HuH-7.5 (cell line): Measurements from ENCODE around the gene ATP6V0A1.
"Not testable (repeated sequence)": the region's sequence is repeated elsewhere in the genome, so short reads cannot be mapped to it uniquely, and the experiment has no call there.

Experiments used
- DNase-seq: peaks from one replicate; pipeline ENCODE4 v3.0.0; 2011; ENCODE audit warnings: low spot score

ATP6V0A1 gene

DNA sequence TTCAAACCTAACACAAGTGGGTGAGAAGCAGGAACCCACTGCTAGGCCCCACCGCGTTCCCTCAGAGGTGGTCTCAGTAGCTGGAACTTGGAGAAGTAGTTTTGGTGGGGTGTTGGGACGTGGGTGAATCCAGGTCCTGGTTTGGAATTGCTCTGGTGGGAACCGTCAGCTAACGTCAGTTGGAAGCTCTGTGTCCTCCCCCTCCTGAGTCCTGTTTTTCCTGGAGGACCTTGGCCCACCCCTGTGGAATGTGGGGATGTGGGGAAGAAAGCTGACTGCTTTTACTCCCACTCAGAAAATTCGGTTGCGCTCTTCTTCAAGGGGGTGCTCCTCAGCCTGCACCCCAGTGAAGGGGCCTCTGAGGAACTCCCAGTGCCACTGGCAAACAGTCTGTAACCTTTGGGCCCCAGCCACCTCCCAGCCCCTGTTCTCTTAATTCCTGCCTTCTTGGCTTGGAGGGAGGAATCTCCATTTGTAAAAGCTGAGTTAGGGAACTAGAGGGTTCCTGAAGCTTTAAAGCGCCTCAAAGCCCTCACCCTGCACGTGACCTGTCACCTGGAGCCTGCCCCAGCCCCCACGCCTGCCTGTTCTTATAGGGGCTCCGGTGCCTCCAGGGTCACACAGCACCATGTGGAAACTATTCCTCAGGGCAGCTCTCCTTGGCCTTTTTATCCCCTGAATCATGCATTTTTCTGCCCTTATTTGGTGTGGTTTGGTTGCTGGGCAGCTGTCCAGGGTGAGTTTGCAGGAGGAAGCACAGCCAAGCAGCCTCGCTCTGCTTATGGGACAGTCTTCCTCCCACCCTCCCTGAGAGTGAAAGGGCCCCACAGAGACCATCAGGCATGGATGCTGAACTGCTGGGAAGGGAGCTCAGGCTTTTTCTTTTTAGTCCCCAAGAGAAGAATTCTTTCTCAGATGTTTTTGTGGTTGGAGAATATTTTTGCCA lies 61.1 kb downstream of the ATP6V0A1 start:
- DNase-seq, result no peak

- DNase-seq, result no peak
These were observed 61.9 kb downstream of the ATP6V0A1 start for GRCh38 chr17:42520540-42520951.

GRCh38 chr17:42521036-42521435 lies 62.4 kb downstream of the ATP6V0A1 start:
- no peak for DNase-seq

DNA sequence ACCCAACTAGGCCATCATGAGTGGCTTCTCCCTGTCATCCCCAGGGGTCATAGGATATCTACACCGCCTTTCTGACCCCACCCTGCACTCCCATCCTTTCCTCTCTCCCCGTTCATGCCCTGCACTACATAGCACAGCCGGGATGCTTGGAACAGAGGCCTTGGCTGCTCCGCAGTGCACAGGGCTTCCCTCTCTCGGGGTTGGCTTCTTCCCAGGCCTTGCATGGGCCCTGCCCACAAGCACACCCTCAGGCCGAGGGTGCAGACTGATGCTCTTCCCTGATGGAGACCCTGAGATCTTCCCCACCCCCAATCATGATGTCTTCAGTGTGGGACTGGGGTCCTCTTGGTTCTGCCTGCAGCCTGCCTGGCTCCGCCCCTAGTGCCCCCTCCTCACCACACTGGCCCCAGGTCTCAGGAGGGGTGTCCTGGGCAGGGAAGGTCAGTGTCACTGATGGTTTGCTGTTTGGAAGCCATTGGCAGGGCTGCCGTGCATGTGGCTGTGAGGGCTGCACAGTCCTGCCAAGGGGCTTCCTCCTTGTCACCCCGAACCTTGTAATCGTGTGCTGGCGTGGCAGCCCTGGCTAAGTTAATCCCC lies 63.1 kb downstream of the ATP6V0A1 start:
- DNase-seq, result no peak

- no peak for DNase-seq
These were observed 63.6 kb downstream of the ATP6V0A1 start for GRCh38 chr17:42522263-42522790.

GRCh38 chr17:42522798-42523278 lies 64.2 kb downstream of the ATP6V0A1 start:
- no peak for DNase-seq

DNA sequence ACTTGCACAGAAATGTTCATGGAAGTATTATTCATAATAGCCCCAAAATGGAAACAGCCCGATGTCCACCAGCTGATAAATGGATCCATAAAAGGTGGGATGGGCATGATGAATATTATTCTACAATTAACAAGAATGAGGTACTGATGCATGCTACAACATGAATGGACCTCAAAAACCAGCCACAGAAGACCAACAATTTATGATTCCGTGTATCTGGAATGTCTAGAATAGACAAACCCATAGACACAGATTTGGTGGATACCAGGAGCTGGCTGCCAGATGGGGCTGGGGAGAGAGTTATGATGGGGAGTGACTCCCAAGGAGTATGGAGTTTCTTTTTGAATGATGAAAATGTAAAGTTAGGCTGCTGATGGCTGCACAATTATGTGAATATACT lies 66.5 kb downstream of the ATP6V0A1 start:
- DNase-seq, result no peak

DNA sequence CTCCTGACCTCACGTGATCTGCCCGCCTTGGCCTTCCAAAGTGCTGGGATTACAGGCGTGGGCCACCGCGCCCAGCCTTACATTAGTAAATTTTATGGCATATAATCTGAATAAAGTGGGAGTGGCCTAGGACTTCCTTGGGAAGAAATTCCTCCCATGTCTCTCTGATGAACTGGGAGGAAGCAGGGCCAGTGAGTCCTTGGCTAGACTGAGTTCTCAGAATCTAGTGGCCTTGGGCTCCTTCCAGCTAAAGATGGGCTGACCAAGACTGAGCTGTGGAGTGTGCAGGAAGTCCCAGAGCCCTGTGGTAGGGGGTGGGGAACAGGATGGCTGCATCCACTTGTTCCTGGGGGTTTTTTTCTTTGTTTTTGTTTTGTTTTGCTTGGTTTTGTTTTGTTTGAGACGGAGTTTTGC lies 67.4 kb downstream of the ATP6V0A1 start:
- no peak for DNase-seq

GRCh38 chr17:42527932-42528331 lies 69.3 kb downstream of the ATP6V0A1 start:
- no peak for DNase-seq

DNA sequence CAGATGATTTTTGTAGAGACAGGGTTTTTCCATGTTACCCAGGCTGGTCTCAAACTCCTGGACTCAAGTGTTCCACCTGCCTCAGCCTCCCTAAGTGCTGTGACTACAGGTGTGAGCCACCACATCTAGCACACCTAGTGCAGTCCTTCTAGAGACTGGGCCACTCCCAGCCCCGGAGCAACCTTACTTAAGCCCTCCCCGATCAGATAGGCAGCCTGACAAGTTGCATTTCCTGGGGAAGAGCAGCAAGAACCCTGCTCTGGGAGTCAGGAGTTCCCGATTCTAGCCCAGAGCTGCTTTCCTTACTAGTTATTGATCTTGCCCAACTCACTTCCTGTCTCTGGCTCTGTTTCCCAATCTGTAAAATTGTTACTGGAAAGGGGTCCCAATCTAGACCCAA lies 70.4 kb downstream of the ATP6V0A1 start:
- DNase-seq, result no peak

DNA sequence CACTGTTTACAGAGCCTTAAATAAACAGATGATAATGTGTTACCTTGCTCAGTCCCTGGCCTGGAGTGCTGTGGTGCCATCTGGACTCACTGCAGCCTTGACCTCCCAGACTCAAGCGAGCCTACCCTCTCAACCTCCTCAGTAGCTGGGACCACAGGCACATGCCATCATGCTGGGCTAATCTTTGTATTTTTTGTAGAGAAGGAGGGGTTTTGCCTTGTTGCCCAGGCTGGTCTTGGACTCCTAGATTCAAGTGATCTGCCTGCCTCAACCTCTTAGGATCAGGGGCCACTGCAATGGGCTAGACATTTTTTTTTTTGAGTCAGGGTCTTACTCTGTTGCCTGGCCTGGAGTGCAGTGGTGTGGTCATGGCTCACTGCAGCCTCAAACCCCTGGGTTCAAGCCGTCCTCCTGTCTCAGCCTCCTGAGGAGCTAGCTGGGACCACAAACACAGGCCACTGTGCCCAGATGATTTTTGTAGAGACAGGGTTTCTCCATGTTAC lies 72.3 kb downstream of the ATP6V0A1 start:
- DNase-seq, result no peak

DNA sequence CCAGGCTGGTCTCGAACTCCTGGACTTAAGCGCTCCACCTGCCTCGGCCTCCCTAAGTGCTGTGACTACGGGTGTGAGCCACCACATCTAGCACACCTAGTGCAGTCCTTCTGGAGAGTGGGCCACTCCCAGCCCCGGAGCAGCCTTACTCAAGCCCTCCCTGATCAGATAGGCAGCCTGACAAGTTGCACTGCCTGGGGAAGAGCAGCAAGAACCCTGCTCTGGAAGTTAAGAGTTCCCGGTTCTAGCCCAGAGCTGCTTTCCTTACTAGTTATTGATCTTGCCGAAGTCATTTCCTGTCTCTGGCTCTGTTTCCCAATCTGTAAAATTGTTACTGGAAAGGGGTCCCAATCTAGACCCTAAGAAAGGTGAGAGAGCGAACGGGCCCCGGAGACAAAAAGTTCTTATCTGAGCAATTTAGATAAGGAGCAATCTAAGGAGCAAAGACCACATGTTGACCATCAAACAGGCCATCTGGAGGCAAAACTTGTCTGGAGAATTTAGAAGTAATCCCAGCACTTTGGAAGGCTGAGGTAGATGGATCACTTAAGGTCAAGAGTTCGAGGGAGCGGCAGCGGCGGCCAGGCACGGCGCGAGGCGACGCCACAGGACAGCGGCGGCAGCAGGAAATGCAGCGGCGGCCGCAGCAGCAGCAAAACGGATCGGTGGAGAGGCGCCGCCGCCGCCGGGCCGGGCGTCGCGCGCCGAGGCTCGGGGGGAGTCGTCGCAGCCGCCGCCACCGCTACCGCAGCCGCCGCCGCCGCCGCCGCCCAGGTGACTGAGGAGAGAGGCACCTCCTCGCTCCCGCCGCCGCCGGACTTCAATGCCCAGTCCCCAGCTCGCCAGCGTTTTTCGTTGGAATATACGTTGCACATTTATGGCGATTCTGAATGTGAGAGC lies 73.0 kb downstream of the ATP6V0A1 start:
- no peak for DNase-seq

DNA sequence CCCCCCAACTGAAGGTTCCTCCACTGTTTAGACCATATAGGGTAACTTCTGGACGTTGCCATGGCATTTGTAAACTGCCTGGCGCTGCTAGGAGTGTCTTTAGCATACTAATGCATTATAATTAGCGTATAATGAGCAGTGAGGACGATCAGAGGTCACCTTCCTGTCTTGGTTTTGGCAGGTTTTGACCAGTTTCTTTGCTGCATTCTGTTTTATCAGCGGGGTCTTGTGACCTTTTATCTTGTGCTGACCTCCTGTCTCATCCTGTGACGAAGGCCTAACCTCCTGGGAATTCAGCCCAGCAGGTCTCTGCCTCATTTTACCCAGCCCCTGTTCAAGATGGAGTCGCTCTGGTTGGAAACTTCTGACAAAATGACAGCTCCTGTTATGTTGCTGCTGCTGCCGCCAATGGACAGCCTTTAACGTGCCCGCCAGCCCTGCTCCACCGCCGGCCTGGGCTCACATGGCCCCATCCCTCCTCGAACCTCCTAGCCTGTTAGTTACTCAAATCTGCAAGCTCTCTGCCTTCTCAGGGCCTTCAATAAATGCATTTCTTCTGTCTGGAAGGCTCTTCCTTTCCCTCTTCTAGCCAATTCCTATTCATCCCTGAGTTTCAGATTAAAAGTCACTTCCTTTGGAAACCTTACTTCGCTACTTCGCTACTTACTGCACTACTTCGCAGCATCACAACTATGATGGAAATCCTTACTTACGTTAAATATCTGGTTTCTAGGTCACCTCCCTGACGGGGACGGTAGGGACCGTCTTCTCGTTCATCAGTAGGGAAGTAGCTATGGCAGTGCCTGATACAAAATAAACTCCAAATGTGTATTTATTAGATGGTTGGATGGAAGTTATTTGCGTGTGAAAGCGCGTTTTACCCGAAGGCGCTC lies 76.7 kb downstream of the ATP6V0A1 start:
- DNase-seq, result no peak

DNA sequence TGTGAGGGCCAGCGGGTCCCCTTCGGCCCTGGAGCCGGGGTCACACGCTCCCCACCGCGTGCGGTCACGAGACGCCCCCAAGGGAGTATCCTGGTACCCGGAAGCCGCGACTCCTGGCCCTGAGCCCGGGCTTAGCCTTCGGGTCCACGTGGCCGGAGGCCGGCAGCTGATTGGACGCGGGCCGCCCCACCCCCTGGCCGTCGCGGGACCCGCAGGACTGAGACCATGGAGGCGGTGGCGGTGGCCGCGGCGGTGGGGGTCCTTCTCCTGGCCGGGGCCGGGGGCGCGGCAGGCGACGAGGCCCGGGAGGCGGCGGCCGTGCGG lies 77.3 kb downstream of the ATP6V0A1 start, which contains the start of gene NAGLU:
NAGLU (plus strand) TSS at position 194 of the 324 bp plus-strand sequence; CDS start at position 226, 32 bp downstream.
- peak; percentile 99 for DNase-seq

DNA sequence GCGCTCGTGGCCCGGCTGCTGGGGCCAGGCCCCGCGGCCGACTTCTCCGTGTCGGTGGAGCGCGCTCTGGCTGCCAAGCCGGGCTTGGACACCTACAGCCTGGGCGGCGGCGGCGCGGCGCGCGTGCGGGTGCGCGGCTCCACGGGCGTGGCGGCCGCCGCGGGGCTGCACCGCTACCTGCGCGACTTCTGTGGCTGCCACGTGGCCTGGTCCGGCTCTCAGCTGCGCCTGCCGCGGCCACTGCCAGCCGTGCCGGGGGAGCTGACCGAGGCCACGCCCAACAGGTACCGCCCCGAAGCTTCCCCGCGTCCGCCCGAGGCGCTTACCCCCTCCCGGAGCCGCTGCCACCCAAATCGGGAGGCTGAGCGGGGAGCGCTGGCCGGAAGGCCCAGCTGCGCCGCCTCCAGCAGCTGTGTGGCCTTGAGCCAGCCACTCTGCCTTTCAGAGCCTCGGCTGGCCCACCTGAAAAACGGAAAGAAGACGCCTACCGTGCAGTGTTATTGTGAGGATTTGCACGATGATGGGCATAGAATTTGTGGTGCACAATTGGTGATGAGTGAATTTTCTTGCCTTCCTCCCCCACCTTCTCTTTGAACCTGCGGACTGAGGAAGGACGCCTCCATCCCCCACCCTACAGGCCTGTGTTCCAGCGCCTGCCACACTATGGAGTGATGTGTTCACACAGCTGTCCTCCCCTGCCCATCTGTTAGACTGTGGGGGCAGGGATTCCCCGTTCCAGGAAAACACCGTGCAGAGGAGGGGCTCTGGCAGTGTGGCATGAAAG lies 77.9 kb downstream of the ATP6V0A1 start:
- DNase-seq, result peak; percentile 96

DNA sequence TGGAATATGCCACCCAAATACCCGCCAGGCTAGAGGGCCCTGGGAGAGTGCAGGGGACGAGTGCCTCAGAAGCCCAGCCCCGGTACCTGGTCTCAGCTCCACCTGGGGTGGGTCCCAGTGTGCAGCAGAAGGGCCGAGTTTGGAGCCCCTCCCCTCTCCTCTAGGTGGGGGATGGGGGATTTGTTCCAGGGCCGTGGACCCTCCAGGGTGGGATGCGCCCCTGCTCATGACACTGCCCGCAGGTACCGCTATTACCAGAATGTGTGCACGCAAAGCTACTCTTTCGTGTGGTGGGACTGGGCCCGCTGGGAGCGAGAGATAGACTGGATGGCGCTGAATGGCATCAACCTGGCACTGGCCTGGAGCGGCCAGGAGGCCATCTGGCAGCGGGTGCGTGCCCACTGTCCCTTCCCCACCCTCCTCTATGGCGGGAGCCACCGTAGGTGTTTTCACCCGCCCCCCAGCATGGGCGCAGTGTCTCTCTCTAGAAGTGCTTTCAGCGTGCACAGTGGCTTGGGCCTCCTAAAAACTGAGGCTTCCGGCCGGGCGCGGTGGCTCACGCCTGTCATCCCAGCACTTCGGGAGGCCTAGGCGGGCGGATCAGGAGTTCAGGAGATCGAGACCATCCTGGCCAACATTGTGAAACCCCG lies 78.6 kb downstream of the ATP6V0A1 start:
- no peak for DNase-seq

DNA sequence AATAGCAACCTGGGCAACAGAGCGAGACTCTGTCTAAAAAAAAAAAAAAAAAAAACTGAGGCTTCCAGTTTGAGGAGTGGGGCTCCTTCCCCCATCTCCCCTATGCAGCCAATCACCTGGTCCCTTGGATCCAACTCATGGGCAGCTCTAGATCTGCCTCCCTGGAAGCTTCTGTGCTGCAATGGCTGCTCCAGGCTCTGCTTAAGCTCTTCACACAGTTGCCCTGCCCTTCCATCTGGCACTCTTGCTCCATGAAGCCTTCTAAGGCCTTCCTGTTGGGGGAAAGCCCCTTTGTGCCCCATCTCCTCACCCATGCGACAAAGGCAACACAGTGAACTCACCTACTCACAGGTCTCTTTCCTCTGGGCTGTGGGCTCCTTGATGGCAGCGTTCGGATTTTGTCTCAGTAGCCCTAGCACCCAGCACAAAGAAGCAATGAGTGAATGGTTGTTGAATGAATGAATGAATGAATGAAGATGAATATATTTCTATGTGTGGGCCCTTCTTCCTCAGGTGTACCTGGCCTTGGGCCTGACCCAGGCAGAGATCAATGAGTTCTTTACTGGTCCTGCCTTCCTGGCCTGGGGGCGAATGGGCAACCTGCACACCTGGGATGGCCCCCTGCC lies 79.3 kb downstream of the ATP6V0A1 start:
- no peak for DNase-seq

DNA sequence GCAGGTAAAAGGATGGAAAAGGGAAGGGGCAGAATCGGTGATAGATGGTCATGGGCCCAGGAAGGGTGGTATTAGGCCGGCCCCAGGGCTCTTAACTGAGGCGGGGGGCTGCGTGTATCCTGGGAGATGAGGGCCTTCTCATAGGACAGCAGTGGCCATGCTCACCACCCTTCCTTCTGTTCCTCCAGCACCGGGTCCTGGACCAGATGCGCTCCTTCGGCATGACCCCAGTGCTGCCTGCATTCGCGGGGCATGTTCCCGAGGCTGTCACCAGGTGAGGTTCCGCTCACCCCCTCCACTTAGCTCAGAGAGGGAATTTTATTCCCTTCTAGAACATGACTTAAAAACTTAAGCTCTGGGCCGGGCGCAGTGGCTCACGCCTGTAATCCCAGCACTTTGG lies 79.8 kb downstream of the ATP6V0A1 start:
- no peak for DNase-seq

DNA sequence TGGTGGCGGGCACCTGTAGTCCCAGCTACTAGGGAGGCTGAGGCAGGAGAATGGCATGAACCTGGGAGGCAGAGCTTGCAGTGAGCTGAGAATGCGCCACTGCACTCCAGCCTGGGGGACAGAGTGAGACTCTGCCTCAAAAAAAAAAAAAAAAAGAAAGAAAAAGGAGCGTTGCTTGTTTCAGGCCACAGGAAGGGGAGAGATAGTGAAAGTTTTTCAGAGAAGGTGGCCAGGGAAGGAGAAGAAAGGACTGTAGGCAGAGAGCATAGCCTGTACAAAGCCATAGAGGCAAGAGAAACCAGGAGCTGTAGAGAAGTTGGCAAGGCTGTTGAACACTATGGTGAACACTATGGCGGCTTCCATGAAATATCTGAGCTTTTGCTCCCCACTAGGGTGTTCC lies 81.9 kb downstream of the ATP6V0A1 start:
- DNase-seq, result not testable (repeated sequence)
